WERI-Rb-1 (cell line): Measurements from ENCODE around the gene CUL5.

ENCODE experiments used
- DNase-seq: peaks from one replicate; pipeline ENCODE4 v3.0.0-alpha.2; 2020
- H3K27ac ChIP-seq: fragments of 250-450 bp; sonication (Bioruptor Pico); 2 replicates; pipeline ENCODE4 v1.5.1; 2020; ENCODE audit warnings: mild to moderate bottlenecking, moderate library complexity
- H3K27me3 ChIP-seq: fragments of 250-450 bp; sonication (Bioruptor Pico); 2 replicates; pipeline ENCODE4 v1.5.1; 2021; ENCODE audit warnings: mild to moderate bottlenecking, low read depth, moderate library complexity; ENCODE audit not compliant: insufficient read depth, severe bottlenecking
- H3K36me3 ChIP-seq: fragments of 250-450 bp; sonication (Bioruptor Pico); 2 replicates; pipeline ENCODE4 v1.5.1; 2020; ENCODE audit warnings: mild to moderate bottlenecking, moderate library complexity
- H3K4me3 ChIP-seq: 2 replicates; pipeline ENCODE4 v1.5.1; 2011; ENCODE audit warnings: low read depth, mild to moderate bottlenecking, control low read depth, low read length
- H3K9me3 ChIP-seq: fragments of 250-450 bp; sonication (Bioruptor Pico); 2 replicates; pipeline ENCODE4 v1.5.1; 2021; ENCODE audit warnings: mild to moderate bottlenecking, moderate library complexity; ENCODE audit not compliant: severe bottlenecking
- TF ChIP-seq, protein P1 (sequence below): IDR thresholded peaks from 2 replicates; pipeline ENCODE4 v1.5.1; 2011; ENCODE audit warnings: low read depth, mild to moderate bottlenecking, control low read depth, inconsistent platforms, low read length

The CUL5 gene

DNA sequence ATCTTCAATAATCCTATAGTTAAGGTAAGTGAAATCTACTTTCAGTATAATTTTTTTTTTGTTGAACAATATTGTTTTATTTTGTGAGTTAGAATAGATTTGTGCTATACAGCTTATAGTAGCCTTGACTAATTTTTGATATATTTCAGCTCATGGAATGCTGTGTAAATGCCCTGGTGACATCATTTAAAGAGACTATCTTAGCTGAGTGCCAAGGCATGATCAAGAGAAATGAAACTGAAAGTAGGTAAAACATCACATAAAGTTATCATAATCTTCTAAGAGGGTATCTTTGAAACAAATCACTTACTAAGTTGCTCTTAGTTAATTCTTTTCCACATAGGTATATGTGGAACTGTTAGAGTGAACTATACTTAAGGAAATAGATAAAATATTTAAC is 61.2 kb downstream of the CUL5 start:
- TF ChIP-seq, protein P1, sequence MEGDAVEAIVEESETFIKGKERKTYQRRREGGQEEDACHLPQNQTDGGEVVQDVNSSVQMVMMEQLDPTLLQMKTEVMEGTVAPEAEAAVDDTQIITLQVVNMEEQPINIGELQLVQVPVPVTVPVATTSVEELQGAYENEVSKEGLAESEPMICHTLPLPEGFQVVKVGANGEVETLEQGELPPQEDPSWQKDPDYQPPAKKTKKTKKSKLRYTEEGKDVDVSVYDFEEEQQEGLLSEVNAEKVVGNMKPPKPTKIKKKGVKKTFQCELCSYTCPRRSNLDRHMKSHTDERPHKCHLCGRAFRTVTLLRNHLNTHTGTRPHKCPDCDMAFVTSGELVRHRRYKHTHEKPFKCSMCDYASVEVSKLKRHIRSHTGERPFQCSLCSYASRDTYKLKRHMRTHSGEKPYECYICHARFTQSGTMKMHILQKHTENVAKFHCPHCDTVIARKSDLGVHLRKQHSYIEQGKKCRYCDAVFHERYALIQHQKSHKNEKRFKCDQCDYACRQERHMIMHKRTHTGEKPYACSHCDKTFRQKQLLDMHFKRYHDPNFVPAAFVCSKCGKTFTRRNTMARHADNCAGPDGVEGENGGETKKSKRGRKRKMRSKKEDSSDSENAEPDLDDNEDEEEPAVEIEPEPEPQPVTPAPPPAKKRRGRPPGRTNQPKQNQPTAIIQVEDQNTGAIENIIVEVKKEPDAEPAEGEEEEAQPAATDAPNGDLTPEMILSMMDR, result no peak
- Histone ChIP-seq H3K36me3 (peaks cover 11% of the 10 kb centered on the region), H3K9me3 (no peaks in the 10 kb centered on the region), H3K4me3 (no peak overlapping the region), H3K27ac (no peak overlapping the region), H3K27me3 (no peaks in the 10 kb centered on the region)
- no peak for DNase-seq

DNA sequence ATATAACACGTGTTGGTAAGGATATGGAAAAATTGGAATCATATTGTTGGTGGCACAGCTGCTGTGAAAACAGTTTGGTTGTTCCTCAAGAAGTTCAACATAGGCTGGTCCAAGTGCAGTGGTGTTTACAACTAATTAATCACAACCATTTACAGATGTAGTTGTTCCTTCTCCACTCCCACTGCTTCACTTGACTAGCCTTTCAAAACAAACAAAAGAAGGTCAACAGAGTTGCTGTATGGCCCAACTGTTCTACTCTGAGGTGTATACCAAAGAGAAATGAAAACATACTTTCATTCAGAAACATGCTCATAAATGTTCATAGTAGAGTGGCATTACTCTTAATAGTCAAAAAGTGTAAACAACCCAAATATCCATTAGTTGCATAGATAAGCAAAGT is 76.1 kb downstream of the CUL5 start:
- peaks cover 40% of the 10 kb centered on the region for H3K36me3 ChIP-seq
- H3K27me3 ChIP-seq, result no peaks in the 10 kb centered on the region
- DNase-seq, result no peak
- H3K4me3 ChIP-seq, result no peak overlapping the region
- H3K9me3 ChIP-seq, result no peaks in the 10 kb centered on the region
- H3K27ac ChIP-seq, result no peak overlapping the region
- TF ChIP-seq, protein P1, result no peak

DNA sequence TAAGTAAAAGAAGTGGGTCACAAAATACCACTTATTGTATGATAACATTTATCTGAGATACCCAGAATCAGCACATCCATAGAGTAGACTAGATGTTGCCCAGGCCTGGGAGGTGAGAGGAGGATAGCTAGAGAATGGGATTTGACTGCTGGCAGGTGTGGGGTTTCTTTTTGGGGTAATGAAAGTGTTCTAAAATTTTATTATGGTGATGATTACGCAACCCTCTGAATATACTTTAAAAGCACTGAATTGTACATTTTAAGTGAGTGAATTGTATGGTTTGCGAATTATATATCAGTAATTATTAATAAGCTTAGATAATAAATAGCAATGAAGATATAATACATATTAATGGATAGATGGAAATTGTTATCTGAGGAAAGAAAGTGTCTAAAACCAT is 77.0 kb downstream of the CUL5 start:
- TF ChIP-seq, protein P1, result no peak
- Histone ChIP-seq H3K27ac (no peak overlapping the region), H3K9me3 (no peaks in the 10 kb centered on the region), H3K36me3 (peaks cover 31% of the 10 kb centered on the region), H3K4me3 (no peak overlapping the region), H3K27me3 (no peaks in the 10 kb centered on the region)
- DNase-seq, result no peak

DNA sequence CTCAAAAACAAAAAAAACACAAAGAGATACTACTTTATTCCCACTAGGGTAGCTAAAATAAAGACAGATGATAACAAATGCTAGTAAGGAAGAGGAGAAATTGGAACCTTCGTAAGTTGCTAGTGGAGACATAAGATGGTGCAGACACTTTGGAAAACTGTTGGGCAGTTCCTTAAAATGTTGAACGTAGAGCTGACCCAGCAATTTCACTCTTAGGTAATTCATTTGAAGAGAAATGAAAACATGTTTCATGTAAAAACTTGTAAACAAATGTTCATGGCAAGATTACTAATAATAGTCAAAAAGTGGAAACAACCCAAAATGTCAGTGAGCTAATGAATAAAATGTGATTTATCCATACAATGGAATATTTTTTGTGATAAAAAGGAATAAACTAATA is 83.4 kb downstream of the CUL5 start:
- peaks cover 39% of the 10 kb centered on the region for H3K36me3 ChIP-seq

GRCh38 chr11:108093128-108093904 is 84.6 kb downstream of the CUL5 start:
- no peak for DNase-seq
- Histone ChIP-seq H3K27ac (no peak overlapping the region), H3K9me3 (no peaks in the 10 kb centered on the region), H3K4me3 (no peak overlapping the region), H3K36me3 (peaks cover 51% of the 10 kb centered on the region), H3K27me3 (no peaks in the 10 kb centered on the region)
- TF ChIP-seq, protein P1, result no peak

More for the DNA sequence above, 83.4 kb downstream of the CUL5 start:
- TF ChIP-seq, protein P1, result no peak
- Histone ChIP-seq H3K4me3 (no peak overlapping the region), H3K9me3 (no peaks in the 10 kb centered on the region), H3K27me3 (no peaks in the 10 kb centered on the region), H3K27ac (no peak overlapping the region)
- DNase-seq, result no peak

DNA sequence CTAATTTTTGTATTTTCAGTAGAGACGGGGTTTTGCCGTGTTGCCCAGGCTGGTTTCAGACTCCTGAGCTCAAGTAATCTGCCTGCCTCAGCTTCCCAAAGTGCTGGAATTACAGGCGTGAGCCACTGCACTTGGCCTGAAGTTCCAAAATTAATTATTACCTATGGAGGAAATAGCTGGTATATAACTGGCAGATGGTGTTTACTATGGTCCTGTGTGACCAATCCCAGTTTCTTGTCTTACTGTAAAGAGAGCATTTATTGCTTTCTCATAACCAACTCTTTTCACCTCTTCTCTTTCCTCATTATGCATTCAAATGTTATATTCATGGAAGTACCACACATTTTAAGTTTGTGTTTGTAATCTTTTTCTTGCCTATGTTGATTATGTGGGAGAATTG is 88.5 kb downstream of the CUL5 start:
- Histone ChIP-seq H3K27me3 (no peaks in the 10 kb centered on the region), H3K9me3 (no peaks in the 10 kb centered on the region), H3K4me3 (no peak overlapping the region), H3K36me3 (peaks cover 58% of the 10 kb centered on the region), H3K27ac (no peak overlapping the region)
- no peak for DNase-seq
- TF ChIP-seq, protein P1, result no peak
